ENCODE measurements around the gene TNFAIP2. TPM values are rescaled to one million over a fixed set of nuclear protein-coding genes. Genes with fewer than 3 reads are reported as not detected.

The TNFAIP2 gene
- total and polyA plus RNA-seq, 2 experiments from 2014 or later, result 9.9 to 14.1 TPM

DNA sequence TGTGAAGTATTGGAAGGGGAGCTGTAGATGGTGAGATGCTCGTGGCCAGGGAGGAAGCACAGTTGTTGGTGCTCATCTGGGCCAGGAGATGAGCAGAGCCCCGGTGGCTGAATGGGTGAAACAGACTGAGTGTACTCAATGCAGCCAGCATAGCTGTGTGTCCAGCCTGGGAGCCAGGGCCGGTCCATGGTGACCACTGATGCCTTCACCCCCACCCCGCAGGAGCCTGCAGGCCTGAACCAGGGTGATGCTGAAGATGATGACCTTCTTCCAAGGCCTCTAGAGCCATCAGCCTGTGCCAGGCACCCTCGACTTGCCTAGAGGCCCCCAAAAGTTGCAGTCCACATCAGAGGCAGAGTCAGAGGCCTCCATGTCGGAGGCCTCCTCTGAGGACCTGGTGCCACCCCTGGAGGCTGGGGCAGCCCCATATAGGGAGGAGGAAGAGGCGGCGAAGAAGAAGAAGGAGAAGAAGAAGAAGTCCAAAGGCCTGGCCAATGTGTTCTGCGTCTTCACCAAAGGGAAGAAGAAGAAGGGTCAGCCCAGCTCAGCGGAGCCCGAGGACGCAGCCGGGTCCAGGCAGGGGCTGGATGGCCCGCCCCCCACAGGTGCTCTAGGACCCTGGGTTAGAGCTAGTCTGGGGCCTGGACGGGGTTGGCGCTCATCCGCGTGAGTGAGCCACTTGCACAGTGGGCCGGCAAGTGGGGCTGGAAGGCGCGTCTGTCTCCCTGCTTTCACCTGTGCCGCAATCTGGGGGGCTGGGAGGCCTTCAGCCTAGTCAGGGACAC is 3.0 kb downstream of the TNFAIP2 start (continued):
- TF ChIP-seq REST (IDR thresholded peaks at IDR 0.05; ENCODE audit: unreplicated experiment) (no peak), CREB1 (CRISPR knock-in tag; IDR thresholded peaks at IDR 0.05; ENCODE audit: low read depth) (no peak), JUNB (IDR thresholded peaks at IDR 0.05; ENCODE audit: unreplicated experiment) (no peak)

GRCh38 chr14:103126873-103127304 is 3.6 kb downstream of the TNFAIP2 start:
- H3K36me3 ChIP-seq (ENCODE audit: insufficient read depth), result no peaks in the 10 kb centered on the region
- peak overlapping the region; percentile 84 for H3K4me2 ChIP-seq
- peak overlapping the region; percentile 66; the same call in 1 of the 2 replicates for H2AFZ ChIP-seq
- H3F3A ChIP-seq (replicated peaks; ENCODE audit: low read depth), result 0 out of 2 replicates have a peak, but pooled peaks cover 5% of the 10 kb centered on the region
- DNase-seq (ENCODE audit: low spot score) (peak; percentile 91), ATAC-seq (peak; percentile 54)
- H3K79me2 ChIP-seq (replicated peaks; ENCODE audit: insufficient read depth), result no peaks in the 10 kb centered on the region
- H3K27ac ChIP-seq (ENCODE audit: low read depth), result no peak overlapping the region
- H3K4me3 ChIP-seq, result peak overlapping the region; percentile 56
- no peaks in the 10 kb centered on the region for H3K9me2 ChIP-seq (ENCODE audit: insufficient read depth)
- Mint-ChIP-seq H3K27ac (no peak overlapping the region), H3K27me3 (ENCODE audit: insufficient read depth, low read depth, poor library complexity) (peaks cover 50% of the 10 kb centered on the region), H3K36me3 (ENCODE audit: low read depth) (peaks cover 2% of the 10 kb centered on the region; the same call in 1 of the 3 replicates), H3K9me3 (no peaks in the 10 kb centered on the region; the same call in 2 of the 3 replicates), H3K4me1 (peaks cover 15% of the 10 kb centered on the region), H3K4me3 (peak overlapping the region; percentile 44; the same call in 2 of the 3 replicates)
- peaks cover 58% of the 10 kb centered on the region for H3K27me3 ChIP-seq (ENCODE audit: insufficient read depth)
- H3K4me1 ChIP-seq (ENCODE audit: insufficient read depth), result peaks cover 8% of the 10 kb centered on the region; the same call in 1 of the 2 replicates
- TF ChIP-seq JUNB (IDR thresholded peaks at IDR 0.05; ENCODE audit: unreplicated experiment), result no peak
- TF ChIP-seq REST (IDR thresholded peaks at IDR 0.05; ENCODE audit: unreplicated experiment), result peak; percentile 23
- no peak for TF ChIP-seq STAT1 (IDR thresholded peaks at IDR 0.05; ENCODE audit: unreplicated experiment)
- no peak for TF ChIP-seq POLR2AphosphoS5 (IDR thresholded peaks at IDR 0.05; ENCODE audit: low read depth)
- TF ChIP-seq, protein P1, sequence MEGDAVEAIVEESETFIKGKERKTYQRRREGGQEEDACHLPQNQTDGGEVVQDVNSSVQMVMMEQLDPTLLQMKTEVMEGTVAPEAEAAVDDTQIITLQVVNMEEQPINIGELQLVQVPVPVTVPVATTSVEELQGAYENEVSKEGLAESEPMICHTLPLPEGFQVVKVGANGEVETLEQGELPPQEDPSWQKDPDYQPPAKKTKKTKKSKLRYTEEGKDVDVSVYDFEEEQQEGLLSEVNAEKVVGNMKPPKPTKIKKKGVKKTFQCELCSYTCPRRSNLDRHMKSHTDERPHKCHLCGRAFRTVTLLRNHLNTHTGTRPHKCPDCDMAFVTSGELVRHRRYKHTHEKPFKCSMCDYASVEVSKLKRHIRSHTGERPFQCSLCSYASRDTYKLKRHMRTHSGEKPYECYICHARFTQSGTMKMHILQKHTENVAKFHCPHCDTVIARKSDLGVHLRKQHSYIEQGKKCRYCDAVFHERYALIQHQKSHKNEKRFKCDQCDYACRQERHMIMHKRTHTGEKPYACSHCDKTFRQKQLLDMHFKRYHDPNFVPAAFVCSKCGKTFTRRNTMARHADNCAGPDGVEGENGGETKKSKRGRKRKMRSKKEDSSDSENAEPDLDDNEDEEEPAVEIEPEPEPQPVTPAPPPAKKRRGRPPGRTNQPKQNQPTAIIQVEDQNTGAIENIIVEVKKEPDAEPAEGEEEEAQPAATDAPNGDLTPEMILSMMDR (conservative IDR thresholded peaks at IDR 0.05; ENCODE audit: low read depth in 2 of 2), result peak in 1 of 2 experiments; percentile 41; a peak in 2 of 4 replicates
- peaks cover 9% of the 10 kb centered on the region for H4K20me1 ChIP-seq (replicated peaks; ENCODE audit: insufficient read depth)

Data from GM23338 (cell line).